CD14-positive monocyte (primary cell): ENCODE results near the gene TMEM200B. TPM values are rescaled to one million over a fixed set of nuclear protein-coding genes. Genes with fewer than 3 reads are reported as not detected.
"Not testable (repeated sequence)": the region's sequence is repeated elsewhere in the genome, so short reads cannot be mapped to it uniquely, and the experiment has no call there.

ENCODE experiments used
- DNase-seq, 3 donors: peaks; one replicate each; pipeline ENCODE4 v3.0.0-alpha.2; 2011 to 2022
- H2AFZ ChIP-seq: 2 replicates; pipeline ENCODE4 v1.6.0; 2012; ENCODE audit warnings: mild to moderate bottlenecking, low read depth, low read length, inconsistent platforms; ENCODE audit not compliant: insufficient read depth, poor library complexity, severe bottlenecking
- H3K27ac ChIP-seq, 2 donors: 1 replicate in 1 of 2; 2 replicates in 1 of 2; pipeline ENCODE4 v1.5.1; 2012 to 2013; ENCODE audit warnings: low read length in 2 of 2, control low read depth in 1 of 2, inconsistent platforms in 1 of 2, low read depth in 1 of 2, mild to moderate bottlenecking in 1 of 2
- H3K27me3 ChIP-seq, 2 donors: one replicate each; pipeline versions ENCODE4 v1.6.0 to v1.6.1; 2011 to 2013; ENCODE audit warnings: low read length in 2 of 2; ENCODE audit not compliant: control insufficient read depth in 2 of 2, insufficient read depth in 2 of 2
- H3K36me3 ChIP-seq, 2 donors: replicated peaks in 1 of 2; 1 replicate in 1 of 2; 2 replicates in 1 of 2; pipeline versions ENCODE4 v1.5.1 to v1.6.1; 2012 to 2013; ENCODE audit warnings: low read length in 2 of 2, control low read depth in 1 of 2, inconsistent platforms in 1 of 2, mild to moderate bottlenecking in 1 of 2; ENCODE audit not compliant: insufficient read depth in 2 of 2, control insufficient read depth in 1 of 2
- H3K4me1 ChIP-seq, 2 donors: 1 replicate in 1 of 2; 2 replicates in 1 of 2; pipeline versions ENCODE4 v1.5.1 to v1.6.1; 2012 to 2013; ENCODE audit warnings: low read length in 2 of 2, control low read depth in 1 of 2, inconsistent platforms in 1 of 2, mild to moderate bottlenecking in 1 of 2, moderate library complexity in 1 of 2; ENCODE audit not compliant: insufficient read depth in 2 of 2, control insufficient read depth in 1 of 2
- H3K4me2 ChIP-seq: replicated peaks from 2 replicates; pipeline ENCODE3; 2012; ENCODE audit warnings: low read length, moderate library complexity, mild to moderate bottlenecking; ENCODE audit not compliant: poor library complexity, severe bottlenecking; ENCODE audit errors: extremely low read depth
- H3K4me3 ChIP-seq, 3 experiments: fragments of 200-600 bp in 1 of 3; sonication (generic) in 1 of 3; replicated peaks in 1 of 3; 1 replicate in 2 of 3; 2 replicates in 1 of 3; pipeline ENCODE4 v1.5.1; 2011 to 2013; ENCODE audit warnings: low read length in 3 of 3, mild to moderate bottlenecking in 3 of 3, control low read depth in 2 of 3, low read depth in 2 of 3, inconsistent platforms in 1 of 3, moderate library complexity in 1 of 3
- H3K79me2 ChIP-seq: 2 replicates; pipeline ENCODE4 v1.6.0; 2012; ENCODE audit warnings: mild to moderate bottlenecking, control low read depth, inconsistent platforms, low read length, moderate library complexity; ENCODE audit not compliant: insufficient read depth
- H3K9ac ChIP-seq: 2 replicates; pipeline ENCODE4 v1.6.0; 2017; ENCODE audit warnings: low read length, mild to moderate bottlenecking; ENCODE audit not compliant: insufficient read depth, poor library complexity, severe bottlenecking
- H3K9me3 ChIP-seq, 2 donors: replicated peaks in 1 of 2; 1 replicate in 1 of 2; 2 replicates in 1 of 2; pipeline versions ENCODE4 v1.5.1 to v1.6.1; 2012 to 2013; ENCODE audit warnings: low read length in 2 of 2, control low read depth in 1 of 2; ENCODE audit not compliant: control insufficient read depth in 1 of 2, insufficient read depth in 1 of 2
- H4K20me1 ChIP-seq: 2 replicates; pipeline ENCODE4 v1.6.0; 2012; ENCODE audit warnings: mild to moderate bottlenecking, low read length, control low read depth, moderate library complexity; ENCODE audit not compliant: insufficient read depth
- H3K27ac Mint-ChIP-seq, 7 donors: one replicate each; pipeline ENCODE4 v1.8.0; 2020; ENCODE audit warnings: mild to moderate bottlenecking in 7 of 7, mixed read lengths in 7 of 7, moderate library complexity in 6 of 7, inconsistent platforms in 2 of 7
- H3K27me3 Mint-ChIP-seq, 3 donors: one replicate each; pipeline ENCODE4 v1.8.0; 2021 to 2022; ENCODE audit warnings: low read depth in 3 of 3, mild to moderate bottlenecking in 3 of 3, mixed read lengths in 3 of 3, moderate library complexity in 3 of 3, inconsistent platforms in 1 of 3
- H3K36me3 Mint-ChIP-seq, 2 donors: one replicate each; pipeline ENCODE4 v1.8.0; 2020; ENCODE audit warnings: mixed read lengths in 2 of 2, inconsistent platforms in 1 of 2, mild to moderate bottlenecking in 1 of 2
- H3K4me1 Mint-ChIP-seq: one replicate; pipeline ENCODE4 v1.8.0; 2020; ENCODE audit warnings: mild to moderate bottlenecking, mixed read lengths
- H3K4me3 Mint-ChIP-seq, 2 donors: one replicate each; pipeline ENCODE4 v1.8.0; 2020; ENCODE audit warnings: mild to moderate bottlenecking in 2 of 2, mixed read lengths in 2 of 2, moderate library complexity in 1 of 2
- H3K9me3 Mint-ChIP-seq, 7 donors: one replicate each; pipeline ENCODE4 v1.8.0; 2020 to 2022; ENCODE audit warnings: mixed read lengths in 7 of 7, mild to moderate bottlenecking in 6 of 7, moderate library complexity in 6 of 7, inconsistent platforms in 2 of 7
- CTCF ChIP-seq: fragments of 200-600 bp; IDR thresholded peaks from one replicate; pipeline ENCODE4 v1.8.0; 2022; ENCODE audit warnings: antibody characterized with exemption, mild to moderate bottlenecking
- WGBS: methylation state at CpG from one replicate; pipeline ENCODE4 v1.1.5; 2013; ENCODE audit warnings: missing lambda C conversion rate; ENCODE audit not compliant: insufficient coverage; 5-methylcytosine and 5-hydroxymethylcytosine counted together
- intact Hi-C, 2 donors: fragments of 100-400 bp; cut with micrococcal nuclease; formaldehyde crosslinking; loops; one replicate each; pipeline versions ENCODE4 v1.15.0 to v1.15.1; 2023
- polyA plus RNA-seq, 3 donors: library from polyadenylated mRNA; depleted of rRNA in 1 of 3; unstranded in 2 of 3; stranded (reverse) in 1 of 3; fragments of 300-500 nt in 2 of 3; fragments of >200 nt in 1 of 3; fragmentation: Illumina TruSeq in 2 of 3; gene quantifications; 1 replicate in 2 of 3; 2 replicates in 1 of 3; pipeline ENCODE4 v1.2.3, GENCODE V29; 2012 to 2021

TMEM200B gene
- polyA plus RNA-seq, 3 donors: not detected

GRCh38 chr1:29094954-29095353, 28.7 kb downstream of the TMEM200B start:
- no peaks in the 10 kb centered on the region for H3K79me2 ChIP-seq
- Mint-ChIP-seq H3K4me3 (no peak overlapping the region), H3K4me1 (no peaks in the 10 kb centered on the region), H3K36me3 (peaks cover 56 to 66% of the 10 kb centered on the region in 2 donors), H3K27ac (no peak overlapping the region), H3K27me3 (no peaks in the 10 kb centered on the region), H3K9me3 (peaks cover 0 to 3% (median 0%) of the 10 kb centered on the region in 7 donors)
- no peaks in the 10 kb centered on the region for H3K4me1 ChIP-seq
- H3K27me3 ChIP-seq: no peaks in the 10 kb centered on the region
- WGBS: no CpG with 5 or more reads among the region's 1 CpG
- intact Hi-C loops: no loop called here
- no peak overlapping the region for H3K4me2 ChIP-seq
- H3K4me3 ChIP-seq: no peak overlapping the region
- no peak overlapping the region for H3K27ac ChIP-seq
- H2AFZ ChIP-seq: no peak overlapping the region
- H3K36me3 ChIP-seq: peaks cover 32 to 80% of the 10 kb centered on the region in 2 donors
- no peak for DNase-seq
- H3K9ac ChIP-seq: no peak overlapping the region
- no peaks in the 10 kb centered on the region for H4K20me1 ChIP-seq
- no peaks in the 10 kb centered on the region for H3K9me3 ChIP-seq
- no peak for TF ChIP-seq CTCF

GRCh38 chr1:29094433-29094832, 29.3 kb downstream of the TMEM200B start:
- intact Hi-C loops: no loop called here

DNA sequence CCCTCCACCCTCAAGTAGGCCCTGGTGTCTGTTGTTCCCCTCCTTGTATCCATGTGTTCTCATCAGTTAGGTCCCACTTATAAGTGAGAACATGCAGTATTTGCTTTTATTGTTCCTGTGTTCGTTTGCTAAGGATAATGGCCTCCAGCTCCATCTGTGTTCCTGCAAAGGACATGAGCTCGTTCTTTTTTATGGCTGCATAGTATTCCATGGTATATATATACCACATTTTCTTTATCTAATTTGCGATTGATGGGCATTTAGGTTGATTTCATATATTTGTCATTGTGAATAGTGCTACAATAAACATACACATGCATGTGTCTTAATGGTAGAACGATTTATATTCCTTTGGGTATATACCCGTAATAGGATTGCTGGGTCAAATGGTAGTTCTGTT, 31.0 kb downstream of the TMEM200B start:
- H3K36me3 ChIP-seq: peaks cover 23 to 68% of the 10 kb centered on the region in 2 donors
- H3K4me3 Mint-ChIP-seq, intact Hi-C loops, H3K79me2 ChIP-seq, H3K27me3 Mint-ChIP-seq, H3K4me1 Mint-ChIP-seq, H3K27ac ChIP-seq, H3K9me3 Mint-ChIP-seq, H2AFZ ChIP-seq, DNase-seq, H3K9ac ChIP-seq, H3K4me2 ChIP-seq, H3K27me3 ChIP-seq, H3K4me3 ChIP-seq, H4K20me1 ChIP-seq, H3K9me3 ChIP-seq, H3K4me1 ChIP-seq: not testable (repeated sequence)
- no CpG with 5 or more reads among the region's 5 CpGs for WGBS
- Mint-ChIP-seq H3K27ac (peak overlapping the region in 1 of 7 donors; percentile 76), H3K36me3 (peaks cover 49 to 57% of the 10 kb centered on the region in 2 donors)

More at GRCh38 chr1:29094433-29094832, 29.3 kb downstream of the TMEM200B start:
- Histone ChIP-seq H3K79me2 (no peaks in the 10 kb centered on the region), H3K36me3 (peaks cover 30 to 79% of the 10 kb centered on the region in 2 donors), H3K4me3 (no peak overlapping the region), H3K9me3 (no peaks in the 10 kb centered on the region), H3K4me1 (no peaks in the 10 kb centered on the region), H3K9ac (no peak overlapping the region), H3K27ac (no peak overlapping the region), H3K4me2 (no peak overlapping the region), H3K27me3 (no peaks in the 10 kb centered on the region), H4K20me1 (no peaks in the 10 kb centered on the region), H2AFZ (no peak overlapping the region)
- Mint-ChIP-seq H3K4me1 (no peaks in the 10 kb centered on the region), H3K36me3 (peaks cover 55 to 66% of the 10 kb centered on the region in 2 donors), H3K9me3 (peaks cover 0 to 3% (median 0%) of the 10 kb centered on the region in 7 donors), H3K27me3 (no peaks in the 10 kb centered on the region), H3K27ac (no peak overlapping the region), H3K4me3 (no peak overlapping the region)
- no peak for DNase-seq
- no peak for TF ChIP-seq CTCF
- no CpG with 5 or more reads among the region's 3 CpGs for WGBS
